Nephron (organoid): ENCODE results near the gene ADAMTS16.

Experiments
- H3K27ac Mint-ChIP-seq, 3 experiments: 2 replicates each; pipeline ENCODE4 v1.8.0; 2020; ENCODE audit warnings: mixed read lengths in 3 of 3, mild to moderate bottlenecking in 2 of 3, moderate library complexity in 1 of 3
- H3K27me3 Mint-ChIP-seq: 2 replicates; pipeline ENCODE4 v1.8.0; 2021; ENCODE audit warnings: low read depth, mild to moderate bottlenecking, moderate library complexity, mixed read lengths
- H3K36me3 Mint-ChIP-seq: 2 replicates; pipeline ENCODE4 v1.8.0; 2020; ENCODE audit warnings: low read depth, mixed read lengths
- H3K4me1 Mint-ChIP-seq: 2 replicates; pipeline ENCODE4 v1.8.0; 2020; ENCODE audit warnings: mixed read lengths
- H3K4me3 Mint-ChIP-seq, 3 experiments: 2 replicates each; pipeline ENCODE4 v1.8.0; 2020; ENCODE audit warnings: mild to moderate bottlenecking in 3 of 3, mixed read lengths in 3 of 3, moderate library complexity in 2 of 3
- H3K9me3 Mint-ChIP-seq: 2 replicates; pipeline ENCODE4 v1.8.0; 2020; ENCODE audit warnings: mixed read lengths
- CTCF ChIP-seq, 3 experiments: fragments of 200-600 bp; sonication (generic); IDR thresholded peaks; one replicate each; pipeline ENCODE4 v1.5.0; 2021; ENCODE audit warnings: antibody characterized with exemption in 3 of 3; ENCODE audit not compliant: unreplicated experiment in 3 of 3

ADAMTS16 gene

DNA sequence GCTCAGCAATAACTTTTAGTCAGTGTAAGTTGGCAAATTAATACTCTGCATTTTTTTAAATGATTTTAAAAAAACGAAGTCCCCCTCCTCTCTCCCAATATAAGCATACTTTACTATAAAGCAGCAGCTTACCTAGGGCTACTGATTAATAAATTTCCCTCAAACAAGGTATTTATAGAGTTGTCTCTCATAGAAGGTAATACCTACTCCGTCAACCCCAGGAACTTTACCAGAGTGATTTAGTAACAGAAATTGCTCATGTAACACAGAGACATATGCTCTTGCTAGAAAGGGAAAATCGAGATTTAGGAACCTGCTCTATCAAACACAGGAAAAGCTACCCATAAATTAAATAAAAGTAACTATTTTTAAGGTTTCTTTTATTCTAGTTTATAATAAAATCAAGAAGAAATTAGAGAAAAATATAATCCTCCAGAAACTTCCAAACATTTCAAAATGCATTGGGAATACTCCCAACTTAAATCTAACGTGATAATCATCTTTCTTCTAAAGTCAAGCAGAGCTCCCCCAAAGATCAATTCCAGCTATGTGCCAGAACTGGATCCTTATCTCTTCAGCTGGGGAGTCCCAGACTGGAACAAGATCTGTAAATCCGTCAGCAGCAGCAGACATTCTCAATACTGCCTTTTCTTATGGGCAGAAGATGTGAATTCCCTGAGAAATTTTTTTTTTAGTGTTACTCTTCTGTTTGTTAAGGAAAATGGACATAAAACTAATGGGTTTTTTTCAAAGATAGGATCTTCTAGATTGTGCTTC, 69.6 kb downstream of the ADAMTS16 start:
- no peak for TF ChIP-seq CTCF (IDR thresholded peaks at IDR 0.05; ENCODE audit: unreplicated experiment in 3 of 3)
- Mint-ChIP-seq H3K36me3 (peaks cover 14% of the 10 kb centered on the region), H3K4me1 (peaks cover 30% of the 10 kb centered on the region), H3K27me3 (peaks cover 3% of the 10 kb centered on the region), H3K27ac (peak overlapping the region; percentile 13 to 83 (median 52)), H3K4me3 (no peak overlapping the region), H3K9me3 (no peaks in the 10 kb centered on the region)

DNA sequence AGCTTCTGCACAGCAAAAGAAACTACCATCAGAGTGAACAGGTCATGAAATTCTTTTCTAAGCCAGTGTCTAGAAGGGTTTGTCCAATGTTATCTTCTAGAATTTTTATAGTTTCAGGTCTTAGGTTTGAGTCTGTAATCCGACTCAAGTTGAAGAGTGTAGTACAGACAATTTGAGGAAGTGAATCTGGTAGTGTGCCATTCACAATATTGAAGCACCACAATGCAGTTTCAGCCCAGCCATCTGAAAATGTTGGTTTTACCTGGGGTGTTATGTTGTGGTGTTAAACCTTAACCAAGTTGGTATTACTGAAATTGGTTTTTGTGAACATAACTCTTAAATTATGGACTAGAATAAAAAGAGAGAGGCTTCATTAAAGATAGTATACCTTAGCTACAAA, 77.2 kb downstream of the ADAMTS16 start:
- no peak overlapping the region for H3K4me3 Mint-ChIP-seq
- TF ChIP-seq CTCF (IDR thresholded peaks at IDR 0.05; ENCODE audit: unreplicated experiment in 3 of 3), result no peak
- peaks cover 26% of the 10 kb centered on the region for H3K36me3 Mint-ChIP-seq
- peaks cover 27% of the 10 kb centered on the region for H3K4me1 Mint-ChIP-seq
- H3K27me3 Mint-ChIP-seq, result peaks cover 4% of the 10 kb centered on the region
- no peak overlapping the region for H3K27ac Mint-ChIP-seq
- no peaks in the 10 kb centered on the region for H3K9me3 Mint-ChIP-seq

DNA sequence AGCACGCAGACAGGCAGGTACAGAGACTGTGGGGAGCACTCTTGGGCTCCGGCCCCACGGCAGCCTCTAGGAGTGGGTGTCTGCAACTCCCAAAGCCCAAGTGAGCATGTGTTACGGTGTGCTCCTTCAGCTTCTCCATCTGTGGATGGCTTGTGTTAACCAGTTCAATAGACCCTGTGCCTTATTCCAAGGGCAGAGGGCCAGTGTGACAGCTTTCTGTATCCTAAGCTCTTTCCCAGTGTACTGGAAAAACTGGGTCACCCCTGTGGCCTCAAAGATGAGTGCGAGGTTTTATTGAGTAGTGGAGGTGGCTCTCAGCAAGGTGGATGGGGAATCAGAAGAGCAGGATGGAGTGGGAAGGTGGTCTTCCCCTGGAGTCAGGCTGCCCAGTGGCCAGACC, 78.3 kb downstream of the ADAMTS16 start:
- no peaks in the 10 kb centered on the region for H3K9me3 Mint-ChIP-seq
- no peak overlapping the region for H3K27ac Mint-ChIP-seq
- H3K4me3 Mint-ChIP-seq, result no peak overlapping the region
- TF ChIP-seq CTCF (IDR thresholded peaks at IDR 0.05; ENCODE audit: unreplicated experiment in 3 of 3), result no peak
- peaks cover 27% of the 10 kb centered on the region for H3K4me1 Mint-ChIP-seq
- peaks cover 4% of the 10 kb centered on the region for H3K27me3 Mint-ChIP-seq
- H3K36me3 Mint-ChIP-seq, result peaks cover 35% of the 10 kb centered on the region

DNA sequence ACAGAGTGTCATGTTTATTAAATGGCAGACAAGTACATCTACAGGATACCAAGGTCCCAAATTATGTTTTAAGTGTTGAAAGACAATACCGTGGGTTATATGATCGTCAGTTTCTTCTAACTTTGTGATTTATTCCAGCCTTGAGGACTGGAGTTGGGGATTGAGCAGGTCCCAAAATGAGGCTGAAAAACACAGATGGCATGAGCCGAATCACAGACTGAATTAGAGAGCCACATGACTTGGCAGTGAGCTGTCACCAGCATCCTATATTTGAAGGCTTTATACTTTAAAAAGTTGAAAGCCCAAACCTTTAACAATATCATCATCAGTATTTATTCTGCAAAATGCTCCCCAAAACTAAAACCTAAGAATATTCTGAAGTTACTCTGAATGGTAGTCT, 79.4 kb downstream of the ADAMTS16 start:
- peaks cover 4% of the 10 kb centered on the region for H3K27me3 Mint-ChIP-seq
- peaks cover 27% of the 10 kb centered on the region for H3K4me1 Mint-ChIP-seq
- H3K4me3 Mint-ChIP-seq, result no peak overlapping the region
- peaks cover 40% of the 10 kb centered on the region for H3K36me3 Mint-ChIP-seq
- H3K27ac Mint-ChIP-seq, result no peak overlapping the region
- no peaks in the 10 kb centered on the region for H3K9me3 Mint-ChIP-seq
- TF ChIP-seq CTCF (IDR thresholded peaks at IDR 0.05; ENCODE audit: unreplicated experiment in 3 of 3), result no peak

- Mint-ChIP-seq H3K4me3 (peak overlapping the region in 1 of 3 experiments; percentile 25), H3K36me3 (peaks cover 42% of the 10 kb centered on the region), H3K4me1 (peaks cover 27% of the 10 kb centered on the region), H3K27me3 (peaks cover 4% of the 10 kb centered on the region), H3K9me3 (no peaks in the 10 kb centered on the region), H3K27ac (peak overlapping the region; percentile 30 to 62 (median 30))
- TF ChIP-seq CTCF (IDR thresholded peaks at IDR 0.05; ENCODE audit: unreplicated experiment in 3 of 3), result no peak
Observed at GRCh38 chr5:5220901-5221631, 80.9 kb downstream of the ADAMTS16 start.
